ENCODE data around the gene FOSL1. TPM values are rescaled to one million over a fixed set of nuclear protein-coding genes. Genes with fewer than 3 reads are reported as not detected.

FOSL1 gene
- total and polyA plus RNA-seq, 2 of the 13 experiments (the other 11 are each of a cell fraction or from before 2014, with no cell fraction given), result 4.0 to 4.1 TPM

DNA sequence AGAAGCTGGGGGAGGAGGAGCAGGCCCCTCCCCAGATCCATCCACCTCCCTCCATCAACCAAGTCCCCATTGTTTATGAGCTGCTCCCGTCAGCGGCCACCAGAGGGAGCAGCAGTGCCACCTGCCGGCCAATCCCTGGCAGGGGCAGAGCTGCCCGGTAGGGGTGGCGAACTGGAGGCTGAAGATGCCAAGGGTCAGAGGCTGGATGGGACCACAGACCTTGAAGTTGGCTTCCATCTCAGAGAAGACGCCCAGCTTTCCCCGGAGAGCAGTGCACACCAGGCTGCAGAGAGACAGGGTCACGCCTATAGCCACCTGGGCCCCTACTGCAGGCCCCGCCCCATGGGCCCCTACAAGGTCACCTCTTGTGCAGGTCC lies 15.5 kb downstream of the FOSL1 start (continued):
- TF ChIP-seq HDAC6 (IDR thresholded peaks at IDR 0.05; ENCODE audit: low read depth, low read length) (no peak), ZNF431 (CRISPR knock-in tag; IDR thresholded peaks at IDR 0.05; ENCODE audit: borderline replicate concordance, low read depth) (no peak), ZNF557 (CRISPR knock-in tag; IDR thresholded peaks at IDR 0.05) (no peak), ZNF790 (CRISPR knock-in tag; IDR thresholded peaks at IDR 0.05; ENCODE audit: borderline replicate concordance) (no peak), ZNF333 (CRISPR knock-in tag; IDR thresholded peaks at IDR 0.05; ENCODE audit: borderline replicate concordance) (no peak), ZNF772 (CRISPR knock-in tag; IDR thresholded peaks at IDR 0.05) (no peak; the same call in 1 of the 2 replicates), ZNF350 (CRISPR knock-in tag; IDR thresholded peaks at IDR 0.05; ENCODE audit: borderline replicate concordance, low read depth) (no peak), FOXP1 (IDR thresholded peaks at IDR 0.05) (no peak), FOXP1 (CRISPR knock-in tag; IDR thresholded peaks at IDR 0.05) (no peak), FLYWCH1 (CRISPR knock-in tag; IDR thresholded peaks at IDR 0.05) (no peak), ARNT2 (CRISPR knock-in tag; IDR thresholded peaks at IDR 0.05; ENCODE audit: low read depth) (no peak), ETV6 (CRISPR knock-in tag; conservative IDR thresholded peaks at IDR 0.05) (no peak), FOXK1 (CRISPR knock-in tag; IDR thresholded peaks at IDR 0.05; ENCODE audit: borderline replicate concordance, low read depth) (peak; percentile 73; the same call in 1 of the 2 replicates), SALL1 (CRISPR knock-in tag; IDR thresholded peaks at IDR 0.05) (peak; percentile 74), RXRA (CRISPR knock-in tag; IDR thresholded peaks at IDR 0.05) (no peak), ATF1 (CRISPR knock-in tag; IDR thresholded peaks at IDR 0.05) (no peak), ZNF33A (CRISPR knock-in tag; IDR thresholded peaks at IDR 0.05; ENCODE audit: borderline replicate concordance) (no peak), FOXA3 (CRISPR knock-in tag; IDR thresholded peaks at IDR 0.05) (no peak), ZSCAN21 (CRISPR knock-in tag; IDR thresholded peaks at IDR 0.05; ENCODE audit: borderline replicate concordance) (no peak)
- TF ChIP-seq, protein P1, sequence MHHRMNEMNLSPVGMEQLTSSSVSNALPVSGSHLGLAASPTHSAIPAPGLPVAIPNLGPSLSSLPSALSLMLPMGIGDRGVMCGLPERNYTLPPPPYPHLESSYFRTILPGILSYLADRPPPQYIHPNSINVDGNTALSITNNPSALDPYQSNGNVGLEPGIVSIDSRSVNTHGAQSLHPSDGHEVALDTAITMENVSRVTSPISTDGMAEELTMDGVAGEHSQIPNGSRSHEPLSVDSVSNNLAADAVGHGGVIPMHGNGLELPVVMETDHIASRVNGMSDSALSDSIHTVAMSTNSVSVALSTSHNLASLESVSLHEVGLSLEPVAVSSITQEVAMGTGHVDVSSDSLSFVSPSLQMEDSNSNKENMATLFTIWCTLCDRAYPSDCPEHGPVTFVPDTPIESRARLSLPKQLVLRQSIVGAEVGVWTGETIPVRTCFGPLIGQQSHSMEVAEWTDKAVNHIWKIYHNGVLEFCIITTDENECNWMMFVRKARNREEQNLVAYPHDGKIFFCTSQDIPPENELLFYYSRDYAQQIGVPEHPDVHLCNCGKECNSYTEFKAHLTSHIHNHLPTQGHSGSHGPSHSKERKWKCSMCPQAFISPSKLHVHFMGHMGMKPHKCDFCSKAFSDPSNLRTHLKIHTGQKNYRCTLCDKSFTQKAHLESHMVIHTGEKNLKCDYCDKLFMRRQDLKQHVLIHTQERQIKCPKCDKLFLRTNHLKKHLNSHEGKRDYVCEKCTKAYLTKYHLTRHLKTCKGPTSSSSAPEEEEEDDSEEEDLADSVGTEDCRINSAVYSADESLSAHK (CRISPR knock-in tag; IDR thresholded peaks at IDR 0.05; ENCODE audit: borderline replicate concordance), result no peak
- TF ChIP-seq, protein P2, sequence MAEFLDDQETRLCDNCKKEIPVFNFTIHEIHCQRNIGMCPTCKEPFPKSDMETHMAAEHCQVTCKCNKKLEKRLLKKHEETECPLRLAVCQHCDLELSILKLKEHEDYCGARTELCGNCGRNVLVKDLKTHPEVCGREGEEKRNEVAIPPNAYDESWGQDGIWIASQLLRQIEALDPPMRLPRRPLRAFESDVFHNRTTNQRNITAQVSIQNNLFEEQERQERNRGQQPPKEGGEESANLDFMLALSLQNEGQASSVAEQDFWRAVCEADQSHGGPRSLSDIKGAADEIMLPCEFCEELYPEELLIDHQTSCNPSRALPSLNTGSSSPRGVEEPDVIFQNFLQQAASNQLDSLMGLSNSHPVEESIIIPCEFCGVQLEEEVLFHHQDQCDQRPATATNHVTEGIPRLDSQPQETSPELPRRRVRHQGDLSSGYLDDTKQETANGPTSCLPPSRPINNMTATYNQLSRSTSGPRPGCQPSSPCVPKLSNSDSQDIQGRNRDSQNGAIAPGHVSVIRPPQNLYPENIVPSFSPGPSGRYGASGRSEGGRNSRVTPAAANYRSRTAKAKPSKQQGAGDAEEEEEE (CRISPR knock-in tag; IDR thresholded peaks at IDR 0.05; ENCODE audit: borderline replicate concordance), result no peak
- TF ChIP-seq, protein P3, sequence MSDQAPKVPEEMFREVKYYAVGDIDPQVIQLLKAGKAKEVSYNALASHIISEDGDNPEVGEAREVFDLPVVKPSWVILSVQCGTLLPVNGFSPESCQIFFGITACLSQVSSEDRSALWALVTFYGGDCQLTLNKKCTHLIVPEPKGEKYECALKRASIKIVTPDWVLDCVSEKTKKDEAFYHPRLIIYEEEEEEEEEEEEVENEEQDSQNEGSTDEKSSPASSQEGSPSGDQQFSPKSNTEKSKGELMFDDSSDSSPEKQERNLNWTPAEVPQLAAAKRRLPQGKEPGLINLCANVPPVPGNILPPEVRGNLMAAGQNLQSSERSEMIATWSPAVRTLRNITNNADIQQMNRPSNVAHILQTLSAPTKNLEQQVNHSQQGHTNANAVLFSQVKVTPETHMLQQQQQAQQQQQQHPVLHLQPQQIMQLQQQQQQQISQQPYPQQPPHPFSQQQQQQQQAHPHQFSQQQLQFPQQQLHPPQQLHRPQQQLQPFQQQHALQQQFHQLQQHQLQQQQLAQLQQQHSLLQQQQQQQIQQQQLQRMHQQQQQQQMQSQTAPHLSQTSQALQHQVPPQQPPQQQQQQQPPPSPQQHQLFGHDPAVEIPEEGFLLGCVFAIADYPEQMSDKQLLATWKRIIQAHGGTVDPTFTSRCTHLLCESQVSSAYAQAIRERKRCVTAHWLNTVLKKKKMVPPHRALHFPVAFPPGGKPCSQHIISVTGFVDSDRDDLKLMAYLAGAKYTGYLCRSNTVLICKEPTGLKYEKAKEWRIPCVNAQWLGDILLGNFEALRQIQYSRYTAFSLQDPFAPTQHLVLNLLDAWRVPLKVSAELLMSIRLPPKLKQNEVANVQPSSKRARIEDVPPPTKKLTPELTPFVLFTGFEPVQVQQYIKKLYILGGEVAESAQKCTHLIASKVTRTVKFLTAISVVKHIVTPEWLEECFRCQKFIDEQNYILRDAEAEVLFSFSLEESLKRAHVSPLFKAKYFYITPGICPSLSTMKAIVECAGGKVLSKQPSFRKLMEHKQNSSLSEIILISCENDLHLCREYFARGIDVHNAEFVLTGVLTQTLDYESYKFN (CRISPR knock-in tag; conservative IDR thresholded peaks at IDR 0.05), result no peak
- TF ChIP-seq, protein P4, sequence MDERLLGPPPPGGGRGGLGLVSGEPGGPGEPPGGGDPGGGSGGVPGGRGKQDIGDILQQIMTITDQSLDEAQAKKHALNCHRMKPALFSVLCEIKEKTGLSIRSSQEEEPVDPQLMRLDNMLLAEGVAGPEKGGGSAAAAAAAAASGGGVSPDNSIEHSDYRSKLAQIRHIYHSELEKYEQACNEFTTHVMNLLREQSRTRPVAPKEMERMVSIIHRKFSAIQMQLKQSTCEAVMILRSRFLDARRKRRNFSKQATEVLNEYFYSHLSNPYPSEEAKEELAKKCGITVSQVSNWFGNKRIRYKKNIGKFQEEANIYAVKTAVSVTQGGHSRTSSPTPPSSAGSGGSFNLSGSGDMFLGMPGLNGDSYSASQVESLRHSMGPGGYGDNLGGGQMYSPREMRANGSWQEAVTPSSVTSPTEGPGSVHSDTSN (CRISPR knock-in tag; IDR thresholded peaks at IDR 0.05), result no peak
